GM10266 (cell line): ENCODE data around the gene ULBP2.
"Not testable (repeated sequence)": the region's sequence is repeated elsewhere in the genome, so short reads cannot be mapped to it uniquely, and the experiment has no call there.

Experiments
- DNase-seq: peaks from one replicate; pipeline ENCODE4 v3.0.0; 2012; ENCODE audit errors: extremely low spot score
- CTCF ChIP-seq: IDR thresholded peaks from 2 replicates; pipeline ENCODE4 v1.5.1; 2012; ENCODE audit warnings: mild to moderate bottlenecking, low read depth; ENCODE audit not compliant: control insufficient read depth, insufficient read depth; ENCODE audit errors: missing control alignments

ULBP2 gene

DNA sequence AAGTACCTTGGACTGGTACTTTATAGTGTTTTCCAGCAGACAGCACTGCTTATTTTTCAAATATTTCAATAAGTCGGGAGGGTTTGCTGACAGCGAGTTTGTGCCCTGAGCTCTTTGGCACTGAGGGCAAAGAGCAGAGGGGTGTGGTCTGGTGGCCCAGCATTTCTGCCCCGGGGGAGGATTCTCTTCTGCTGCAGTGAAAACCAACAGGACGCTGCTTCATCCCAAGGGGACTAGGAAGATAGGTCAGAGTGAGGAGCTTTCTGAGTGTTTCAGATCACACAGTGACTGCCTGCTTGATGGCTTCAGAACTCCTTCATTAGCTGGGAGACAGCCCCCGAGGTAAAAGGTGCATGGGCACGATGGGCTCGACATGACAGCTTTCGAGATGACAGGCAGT, 8.6 kb downstream of the ULBP2 start:
- DNase-seq = no peak

DNA sequence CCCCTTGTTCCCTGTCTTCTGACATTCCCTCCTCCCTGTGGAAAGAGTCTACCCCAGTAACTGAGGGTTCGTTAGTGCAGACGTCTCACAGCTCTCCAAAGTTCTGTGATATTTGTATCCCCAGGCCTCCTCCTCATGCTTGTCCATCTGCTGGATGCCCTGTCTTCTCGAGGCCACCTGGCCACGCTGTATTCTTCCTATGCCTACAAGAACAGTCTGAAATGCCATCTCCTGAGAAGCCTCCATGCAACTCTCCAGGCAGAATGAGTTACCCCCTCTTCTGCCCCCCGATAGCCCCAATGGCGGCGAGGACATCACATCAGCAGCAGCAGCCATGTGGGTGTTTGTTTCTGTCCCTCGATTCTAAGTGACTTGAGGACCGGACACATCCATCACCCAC, 9.3 kb downstream of the ULBP2 start:
- TF ChIP-seq CTCF = no peak
- no peak for DNase-seq

More for the DNA sequence above, 8.6 kb downstream of the ULBP2 start:
- no peak for TF ChIP-seq CTCF

GRCh38 chr6:149951626-149952025, 9.8 kb downstream of the ULBP2 start:
- TF ChIP-seq CTCF = no peak
- no peak for DNase-seq

DNA sequence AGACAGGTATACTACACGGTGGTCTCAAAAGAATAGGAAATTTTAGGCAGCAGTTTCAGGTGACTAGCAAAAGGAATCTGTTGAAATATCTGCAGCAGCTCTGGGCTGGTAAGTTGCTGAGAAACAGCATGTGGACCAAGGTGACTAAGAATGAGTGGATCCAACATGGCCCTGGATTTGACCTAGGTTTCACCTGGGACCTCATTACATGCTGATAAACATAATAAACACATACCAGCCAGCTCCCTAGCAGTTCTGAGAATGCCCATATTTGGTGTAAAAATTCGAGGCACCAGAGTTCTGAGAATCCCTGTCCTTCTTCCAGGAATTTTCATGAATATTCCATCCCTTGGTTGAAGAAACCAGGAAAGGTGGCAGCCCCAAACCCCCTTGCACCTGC, 11.6 kb downstream of the ULBP2 start:
- DNase-seq = not testable (repeated sequence)

GRCh38 chr6:149953934-149954327, 12.1 kb downstream of the ULBP2 start:
- not testable (repeated sequence) for DNase-seq

GRCh38 chr6:149954328-149954983, 12.6 kb downstream of the ULBP2 start:
- not testable (repeated sequence) for DNase-seq

DNA sequence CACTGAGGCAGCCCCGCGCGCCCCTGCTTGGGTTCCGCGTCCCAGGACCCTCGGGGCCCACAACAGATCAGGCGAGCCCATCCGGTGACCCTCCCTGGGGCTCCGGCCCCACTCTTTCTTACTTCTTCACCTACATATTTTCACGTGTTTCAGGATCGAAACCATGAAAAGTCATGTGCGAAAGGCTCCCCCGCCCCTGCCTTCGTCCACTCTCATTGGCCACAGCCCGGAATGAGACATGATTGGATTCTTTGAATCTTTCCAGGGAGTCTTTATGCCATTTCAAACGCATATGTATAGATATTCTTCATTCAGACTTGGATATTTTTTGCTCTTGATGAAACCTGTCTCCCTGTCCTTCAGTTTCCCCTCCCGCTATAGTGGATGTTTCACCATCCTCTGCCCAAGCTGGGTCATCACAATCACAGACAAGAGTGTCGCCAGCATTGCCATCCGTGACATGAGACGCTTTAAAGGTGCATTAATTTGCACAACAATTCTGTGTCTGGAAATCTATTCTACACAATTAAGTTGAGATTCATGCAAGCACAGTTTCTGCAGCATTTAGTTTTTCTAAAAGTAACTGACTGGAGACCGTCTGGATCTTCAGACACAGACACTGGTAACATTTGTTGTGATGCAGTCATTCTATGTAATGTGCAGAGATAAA, 13.3 kb downstream of the ULBP2 start:
- DNase-seq = not testable (repeated sequence)

DNA sequence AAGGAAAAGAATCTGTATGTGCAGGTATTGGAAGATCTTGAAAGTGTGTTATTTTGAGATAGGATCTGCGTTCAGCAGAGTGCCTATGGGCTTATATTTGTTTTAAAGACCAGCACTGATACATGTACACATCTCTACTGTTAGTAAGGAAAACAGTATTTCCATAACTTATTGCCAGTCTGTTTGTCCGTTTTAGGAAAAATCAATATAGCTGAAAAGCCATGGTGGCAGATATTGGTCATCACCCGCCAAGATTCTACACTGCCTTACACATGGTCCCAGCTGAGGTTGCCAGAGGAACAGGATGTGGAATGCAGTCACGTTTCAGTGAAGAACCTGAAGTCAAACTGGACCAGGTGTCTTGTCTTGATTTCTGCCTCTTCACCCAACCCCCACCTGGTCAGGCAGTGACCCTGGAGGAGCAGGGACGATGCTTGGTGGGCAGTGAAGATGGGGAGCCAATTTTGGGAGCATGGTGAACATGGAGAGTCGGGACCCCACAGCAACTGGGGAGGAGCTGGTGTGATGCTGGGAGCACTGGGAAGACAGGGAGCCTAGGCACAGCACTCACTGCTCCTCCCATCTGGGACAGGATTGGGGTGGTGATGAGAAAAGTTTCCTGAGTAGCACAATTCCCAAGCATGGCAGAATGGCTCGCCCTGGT, 14.0 kb downstream of the ULBP2 start:
- not testable (repeated sequence) for DNase-seq

DNA sequence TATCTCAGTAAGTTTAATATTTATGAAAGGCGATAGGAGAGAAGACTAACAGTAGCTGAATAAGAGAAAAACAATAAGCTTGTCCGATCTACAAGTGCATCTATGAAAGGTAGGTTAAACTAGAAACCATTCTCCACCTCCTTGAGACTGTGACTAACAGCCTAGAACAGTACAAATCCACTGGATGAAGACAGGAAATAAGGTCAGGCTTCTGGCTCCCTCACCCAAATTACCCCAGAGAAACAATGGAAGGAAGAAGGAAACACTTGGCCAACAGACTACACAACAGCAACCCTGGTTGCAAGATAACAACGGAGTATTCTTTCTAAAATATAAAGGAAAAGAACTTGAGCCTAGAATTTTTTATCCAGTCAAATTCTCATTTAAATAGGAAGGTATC, 16.3 kb downstream of the ULBP2 start:
- not testable (repeated sequence) for DNase-seq

GRCh38 chr6:149959806-149960205, 18.0 kb downstream of the ULBP2 start:
- DNase-seq = not testable (repeated sequence)

DNA sequence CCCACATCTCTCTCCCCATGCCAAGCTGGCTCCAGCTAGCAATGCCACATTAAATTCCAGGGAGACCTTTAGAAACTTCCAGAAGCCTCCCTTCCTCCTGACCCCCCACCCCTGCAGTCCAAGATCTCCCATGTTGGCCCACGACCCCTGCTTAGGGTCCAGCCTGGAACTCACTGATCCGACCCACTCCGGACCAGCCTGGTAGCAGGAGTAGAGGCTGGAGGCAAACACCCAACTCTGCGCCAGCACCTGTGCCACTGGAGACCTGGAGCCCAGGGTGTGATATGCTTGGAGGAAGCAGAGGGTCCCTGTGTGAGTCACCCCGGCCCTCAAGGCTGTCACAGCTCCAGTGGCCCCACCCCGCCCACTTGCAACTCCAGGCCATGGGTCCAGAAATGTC, 18.7 kb downstream of the ULBP2 start:
- DNase-seq = no peak

More for the DNA sequence above, 18.7 kb downstream of the ULBP2 start:
- TF ChIP-seq CTCF = no peak
